K562 (cell line): Measurements from ENCODE around the gene CPSF4. TPM values are rescaled to one million over a fixed set of nuclear protein-coding genes. Genes with fewer than 3 reads are reported as not detected.
A peak's percentile ranks its signal among the peaks of the same experiment; 100 is the strongest.

ENCODE experiments used
- CXXC5 ChIP-seq: fragments of 250-450 bp; sonication (Bioruptor Pico); IDR thresholded peaks from 2 replicates; pipeline ENCODE4 v1.8.0; 2022; ENCODE audit warnings: inconsistent platforms, mild to moderate bottlenecking, moderate library complexity
- PTTG1 ChIP-seq: fragments of 450-650 bp; IDR thresholded peaks from 2 replicates; pipeline ENCODE4 v1.6.1; 2016; ENCODE audit warnings: low read depth, mild to moderate bottlenecking, missing genetic modification characterization, missing compliant biosample characterization
- RBM34 ChIP-seq: fragments of 200-400 bp; formaldehyde crosslinking; IDR thresholded peaks from 2 replicates; pipeline ENCODE4 v1.6.1; 2018; ENCODE audit warnings: low read length, borderline replicate concordance; ENCODE audit not compliant: insufficient read depth
- SRF ChIP-seq, 2 experiments: fragments of 250-450, 450-650 bp in 1 of 2; sonication (Bioruptor Pico) in 1 of 2; sonication (generic) in 1 of 2; formaldehyde crosslinking; IDR thresholded peaks; 2 replicates each; pipeline versions ENCODE4 v1.5.0 to v1.5.1; 2020 to 2022; ENCODE audit warnings: mild to moderate bottlenecking in 1 of 2, missing genetic modification reagents in 1 of 2
- TRIM25 ChIP-seq: fragments of 450-650 bp; IDR thresholded peaks from 2 replicates; pipeline ENCODE4 v1.7.0; 2016; ENCODE audit warnings: borderline replicate concordance
- YY1 ChIP-seq, 3 experiments: IDR thresholded peaks; 2 replicates each; pipeline ENCODE4 v1.6.1; 2011; ENCODE audit warnings: low read length in 2 of 3, mild to moderate bottlenecking in 2 of 3, moderate library complexity in 2 of 3, borderline replicate concordance in 1 of 3, control low read depth in 1 of 3, low read depth in 1 of 3; ENCODE audit not compliant: insufficient read depth in 3 of 3, insufficient replicate concordance in 2 of 3, control insufficient read depth in 1 of 3, insufficient read length in 1 of 3; ENCODE audit errors: extremely low read depth in 1 of 3
- ZBED1 ChIP-seq: IDR thresholded peaks from 2 replicates; pipeline ENCODE4 v1.6.1; 2014
- ZEB2 ChIP-seq: fragments of 450-650 bp; IDR thresholded peaks from 2 replicates; pipeline ENCODE4 v1.6.1; 2016
- ZNF124 ChIP-seq: sonication (generic); formaldehyde crosslinking; IDR thresholded peaks from 2 replicates; pipeline ENCODE4 v1.8.1; 2022; ENCODE audit warnings: missing genetic modification reagents
- ZNF174 ChIP-seq: fragments of 250-450 bp; sonication (Bioruptor Pico); IDR thresholded peaks from 2 replicates; pipeline ENCODE4 v1.4.0; 2020; ENCODE audit warnings: mild to moderate bottlenecking
- polyA plus RNA-seq, 8 experiments: library from polyadenylated mRNA; depleted of rRNA in 4 of 8; stranded (reverse) in 5 of 8; unstranded in 3 of 8; fragments of >200 nt; fragmentation: Nextera tagmentation in 2 of 8; fragmentation: Illumina TruSeq in 1 of 8; extraction: Ambion mirVana in 2 of 8; extraction: Trizol in 1 of 8; gene quantifications; 2 replicates each; pipeline versions ENCODE4 v1.2.1 to v1.2.3, GENCODE V29; 2011 to 2014; ENCODE audit warnings: inconsistent platforms in 1 of 8, missing spikeins in 1 of 8
- total RNA-seq, 7 experiments: library from RNA; depleted of rRNA in 6 of 7; stranded (reverse); fragments of >200 nt in 6 of 7; fragmentation: Illumina TruSeq in 2 of 7; extraction: Trizol in 2 of 7; gene quantifications; 2 replicates each; pipeline versions ENCODE4 v1.2.1 to v1.2.3, GENCODE V29; 2011 to 2021; ENCODE audit warnings: low replicate concordance in 1 of 7

CPSF4 gene
- total and polyA plus RNA-seq, 9 of the 15 experiments (the other 6 are each of a cell fraction or from before 2014, with no cell fraction given): 16.9 to 118 (median 71.7) TPM

- no peak for TF ChIP-seq RBM34
- TF ChIP-seq ZNF124: no peak
- TF ChIP-seq ZBED1: 0 out of 2 replicates have a peak, but pooled peaks have one; percentile 53
- TF ChIP-seq ZEB2: no peak
- no peak for TF ChIP-seq PTTG1
- peak; percentile 87 for TF ChIP-seq CXXC5
- peak in 2 of 3 experiments; percentile 67 to 79 for TF ChIP-seq YY1 (IDR thresholded peaks at IDR 0.05; ENCODE audit: borderline replicate concordance in 1 of 3, control insufficient read depth in 1 of 3, extremely low read depth in 1 of 3, insufficient read depth in 3 of 3, insufficient read length in 1 of 3, insufficient replicate concordance in 2 of 3, low read depth in 1 of 3, low read length in 2 of 3)
- TF ChIP-seq SRF (CRISPR knock-in tag; IDR thresholded peaks at IDR 0.05): 0 out of 4 replicates have a peak, but pooled peaks of 1 of the 2 experiments have one; percentile 68
- no peak for TF ChIP-seq TRIM25
- no peak for TF ChIP-seq ZNF174
These were observed 66.0 kb downstream of the CPSF4 start, which contains the start of gene ZKSCAN5 (continued) for GRCh38 chr7:99504603-99505323.
